GM12878 (cell line): ENCODE results near the gene IRAK2. TPM values are rescaled to one million over a fixed set of nuclear protein-coding genes. Genes with fewer than 3 reads are reported as not detected.

Source experiments
- ATAC-seq: fragments of 200-7000 bp; cut with Tn5 transposase; 3 replicates; pipeline ENCODE4 v1.9.1; 2020; ENCODE audit warnings: mild to moderate bottlenecking, moderate library complexity
- BruUV-seq: library from RNA; stranded (reverse); fragments of 400-500 nt; replicated peaks from 2 replicates; lab custom pipeline; 2021; lab: Mats Ljungman, UMichigan
- CTCF ChIA-PET: fragments of 300-600 bp; sonication (Branson Sonifier 250); formaldehyde crosslinking; extraction: SDS; loops from one replicate; lab custom pipeline; 2021; ENCODE audit warnings: inconsistent platforms; lab: Yijun Ruan, JAX
- POLR2A ChIA-PET: fragments of 350-600 bp; formaldehyde crosslinking; extraction: SDS; loops from one replicate; lab custom pipeline; 2021; ENCODE audit warnings: inconsistent platforms; lab: Charles Lee
- RAD21 ChIA-PET: fragments of 300-600 bp; sonication (Branson Sonifier 250); formaldehyde crosslinking; loops from one replicate; lab custom pipeline; 2023; ENCODE audit warnings: antibody characterized with exemption; ENCODE audit not compliant: unreplicated experiment; lab: Charles Lee
- SMC1A ChIA-PET: fragments of 300-600 bp; sonication (Branson Sonifier 250); formaldehyde crosslinking; loops from one replicate; lab custom pipeline; 2023; ENCODE audit not compliant: unreplicated experiment, uncharacterized antibody; lab: Charles Lee
- DNase-seq: peaks from one replicate; pipeline ENCODE4 v3.0.0-alpha.2; 2011; ENCODE audit warnings: low read depth, low spot score
- FAIRE-seq: peaks from 3 replicates; lab custom pipeline; 2011; peaks lifted over from hg19 to GRCh38; lab: Jason Lieb, UNC
- H2AFZ ChIP-seq: 2 replicates; pipeline ENCODE4 v1.6.0; 2011; ENCODE audit warnings: low read depth, low read length, control low read depth; ENCODE audit not compliant: control insufficient read depth
- H3K27ac ChIP-seq: 2 replicates; pipeline ENCODE4 v1.5.1; 2011; ENCODE audit warnings: control low read depth; ENCODE audit not compliant: control insufficient read depth, insufficient read depth
- H3K27me3 ChIP-seq, 2 experiments: replicated peaks in 1 of 2; 2 replicates each; pipeline versions ENCODE4 v1.6.0 to v1.6.1; 2011; ENCODE audit warnings: low read length in 1 of 2; ENCODE audit not compliant: control insufficient read depth in 2 of 2, insufficient read depth in 2 of 2
- H3K36me3 ChIP-seq, 2 experiments: 2 replicates each; pipeline ENCODE4 v1.5.1; 2011; ENCODE audit warnings: low read length in 1 of 2; ENCODE audit not compliant: control insufficient read depth in 2 of 2, insufficient read depth in 2 of 2
- H3K4me1 ChIP-seq: 2 replicates; pipeline ENCODE4 v1.6.1; 2011; ENCODE audit warnings: mild to moderate bottlenecking, low read length, moderate library complexity, mixed read lengths; ENCODE audit not compliant: control insufficient read depth, insufficient read depth
- H3K4me2 ChIP-seq: 2 replicates; pipeline ENCODE4 v1.6.0; 2011; ENCODE audit warnings: control low read depth; ENCODE audit not compliant: control insufficient read depth, insufficient read depth
- H3K4me3 ChIP-seq: fragments of 200-600 bp; sonication (generic); 2 replicates; pipeline ENCODE4 v1.5.1; 2016
- H3K79me2 ChIP-seq: 2 replicates; pipeline ENCODE4 v1.6.0; 2011; ENCODE audit warnings: low read length; ENCODE audit not compliant: control insufficient read depth, insufficient read depth
- H3K9ac ChIP-seq: 2 replicates; pipeline ENCODE4 v1.8.0; 2011; ENCODE audit warnings: low read length, control low read depth, mixed read lengths; ENCODE audit not compliant: control insufficient read depth, insufficient read depth
- H3K9me3 ChIP-seq: replicated peaks from 3 replicates; pipeline ENCODE4 v1.5.1; 2011; ENCODE audit warnings: mild to moderate bottlenecking, low read length; ENCODE audit not compliant: control insufficient read depth, insufficient read depth
- H4K20me1 ChIP-seq: 2 replicates; pipeline ENCODE4 v1.6.0; 2011; ENCODE audit not compliant: control insufficient read depth, insufficient read depth
- ATF2 ChIP-seq: IDR thresholded peaks from 2 replicates; pipeline ENCODE4 v1.6.1; 2012; ENCODE audit warnings: low read length, inconsistent platforms
- ATF7 ChIP-seq: fragments of 450-650 bp; IDR thresholded peaks from 2 replicates; pipeline ENCODE4 v1.6.1; 2016; ENCODE audit warnings: low read depth, mild to moderate bottlenecking
- BCL11A ChIP-seq: IDR thresholded peaks from 2 replicates; pipeline ENCODE4 v1.6.1; 2011; ENCODE audit warnings: low read depth, low read length
- BHLHE40 ChIP-seq, 2 experiments: fragments of 450-650 bp in 1 of 2; IDR thresholded peaks; 2 replicates each; pipeline ENCODE4 v1.6.1; 2011 to 2017; ENCODE audit warnings: low read depth in 2 of 2, borderline replicate concordance in 1 of 2, improper control_type of control experiment in 1 of 2, low read length in 1 of 2, mild to moderate bottlenecking in 1 of 2
- CBX5 ChIP-seq: sonication (generic); IDR thresholded peaks from 2 replicates; pipeline ENCODE4 v1.6.1; 2016; ENCODE audit warnings: low read depth, moderate library complexity, mild to moderate bottlenecking, inconsistent platforms
- CEBPB ChIP-seq, 2 experiments: fragments of 150-350 bp in 1 of 2; IDR thresholded peaks; 2 replicates each; pipeline ENCODE4 v1.6.1; 2012 to 2014; ENCODE audit warnings: low read depth in 2 of 2, low read length in 2 of 2, borderline replicate concordance in 1 of 2, inconsistent platforms in 1 of 2
- CREB1 ChIP-seq: IDR thresholded peaks from 2 replicates; pipeline ENCODE4 v1.6.1; 2012; ENCODE audit warnings: low read depth, mild to moderate bottlenecking, inconsistent platforms
- CREM ChIP-seq: IDR thresholded peaks from 2 replicates; pipeline ENCODE4 v1.6.1; 2014; ENCODE audit warnings: antibody characterized with exemption, low read depth
- EED ChIP-seq: sonication (generic); IDR thresholded peaks from 2 replicates; pipeline ENCODE4 v1.6.1; 2016; ENCODE audit warnings: antibody characterized with exemption, low read depth
- FOXK2 ChIP-seq: fragments of 450-650 bp; IDR thresholded peaks from 2 replicates; pipeline ENCODE4 v1.6.1; 2017; ENCODE audit warnings: mild to moderate bottlenecking, moderate library complexity
- FOXM1 ChIP-seq: IDR thresholded peaks from 2 replicates; pipeline ENCODE4 v1.6.1; 2012; ENCODE audit warnings: low read depth, mild to moderate bottlenecking, inconsistent platforms, low read length, moderate library complexity
- GATAD2B ChIP-seq: fragments of 450-650 bp; conservative IDR thresholded peaks from 2 replicates; pipeline ENCODE4 v1.6.1; 2017; ENCODE audit warnings: low read depth, mild to moderate bottlenecking, moderate library complexity
- HDAC2 ChIP-seq: fragments of 200-600 bp; sonication (generic); IDR thresholded peaks from 2 replicates; pipeline ENCODE4 v1.6.1; 2017
- IKZF1 ChIP-seq: fragments of 450-650 bp; conservative IDR thresholded peaks from 2 replicates; pipeline ENCODE4 v1.6.1; 2017; ENCODE audit warnings: antibody characterized with exemption, mild to moderate bottlenecking
- IKZF2 ChIP-seq, 2 experiments: fragments of 450-650 bp; IDR thresholded peaks; 2 replicates each; pipeline ENCODE4 v1.6.1; 2017; ENCODE audit warnings: mild to moderate bottlenecking in 2 of 2, moderate library complexity in 2 of 2
- MTA3 ChIP-seq: IDR thresholded peaks from 2 replicates; pipeline ENCODE4 v1.6.1; 2012; ENCODE audit warnings: low read length, inconsistent platforms, borderline replicate concordance
- NRF1 ChIP-seq: conservative IDR thresholded peaks from 2 replicates; pipeline ENCODE4 v1.6.1; 2011; ENCODE audit warnings: mild to moderate bottlenecking, low read depth, low read length, improper control_type of control experiment
- RELB ChIP-seq: fragments of 450-650 bp; IDR thresholded peaks from 2 replicates; pipeline ENCODE4 v1.6.1; 2017; ENCODE audit warnings: low read depth, mild to moderate bottlenecking, moderate library complexity
- RUNX3 ChIP-seq: IDR thresholded peaks from 2 replicates; pipeline ENCODE4 v1.6.1; 2012; ENCODE audit warnings: low read length, inconsistent platforms
- ZNF622 ChIP-seq: fragments of 450-650 bp; IDR thresholded peaks from 2 replicates; pipeline ENCODE4 v1.6.1; 2017; ENCODE audit warnings: mild to moderate bottlenecking, inconsistent platforms
- ZSCAN29 ChIP-seq: fragments of 450-650 bp; IDR thresholded peaks from 2 replicates; pipeline ENCODE4 v1.6.1; 2017; ENCODE audit warnings: mild to moderate bottlenecking, moderate library complexity
- WGBS: methylation state at CpG from one replicate; pipeline ENCODE4 v1.1.6; 2016; ENCODE audit warnings: low lambda C conversion rate; ENCODE audit not compliant: insufficient replicate concordance, insufficient coverage; ENCODE audit errors: missing lambda C conversion rate; 5-methylcytosine and 5-hydroxymethylcytosine counted together
- in situ Hi-C: fragments of 300-500 bp; cut with MboI; formaldehyde crosslinking; loops from 9 replicates; pipeline ENCODE4 v1.14.3; 2018; ENCODE audit warnings: mixed read lengths
- intact Hi-C: fragments of 100-400 bp; cut with micrococcal nuclease; formaldehyde crosslinking; loops from one replicate; pipeline ENCODE4 v1.14.2; 2022; ENCODE audit not compliant: unreplicated experiment
- polyA plus RNA-seq, 11 experiments: library from polyadenylated mRNA; depleted of rRNA in 4 of 11; unstranded in 6 of 11; stranded (reverse) in 5 of 11; fragments of >200 nt; fragmentation: Nextera tagmentation in 4 of 11; fragmentation: Illumina TruSeq in 1 of 11; extraction: Ambion mirVana in 4 of 11; extraction: Trizol in 1 of 11; gene quantifications; 1 replicate in 1 of 11; 2 replicates in 10 of 11; pipeline versions ENCODE4 v1.2.1 to v1.2.3, GENCODE V29; 2011 to 2016; ENCODE audit warnings: inconsistent platforms in 2 of 11, missing spikeins in 2 of 11, low read depth in 1 of 11
- total RNA-seq, 4 experiments: library from RNA; depleted of rRNA in 3 of 4; stranded (reverse); fragments of >200 nt in 3 of 4; fragmentation: Illumina TruSeq in 1 of 4; extraction: Trizol in 1 of 4; gene quantifications; 2 replicates each; pipeline versions ENCODE4 v1.2.1 to v1.2.3, GENCODE V29; 2013 to 2021

IRAK2 gene
- total and polyA plus RNA-seq, 10 of the 15 experiments (the other 5 are each of a cell fraction or from before 2014, with no cell fraction given), result 0.48 to 5.7 (median 4.5) TPM

GRCh38 chr3:10173926-10174435 lies 9.3 kb downstream of the IRAK2 start:
- WGBS, result 6% methylated on average over 6 of the region's 6 CpGs
- H3K4me2 ChIP-seq, result peak overlapping the region; percentile 39; the same call in 1 of the 2 replicates
- no peaks in the 10 kb centered on the region for H3K36me3 ChIP-seq
- H3K4me1 ChIP-seq, result peaks cover 18% of the 10 kb centered on the region
- in situ Hi-C loops (no loop called here), intact Hi-C loops (no loop called here)
- no peak for DNase-seq
- H4K20me1 ChIP-seq, result no peaks in the 10 kb centered on the region
- peak overlapping the region; percentile 45; the same call in 1 of the 2 replicates for H2AFZ ChIP-seq
- no peak for FAIRE-seq
- POLR2A ChIA-PET, result interaction anchor here (0.6 to 0.8 kb wide), 3 partner anchors 8 to 32 kb away, joined by 3 read pairs; no protein-coding TSS in a partner anchor
- no TSS peak for BruUV-seq
- no peaks in the 10 kb centered on the region; the same call in 2 of the 3 replicates for H3K9me3 ChIP-seq
- no peak overlapping the region for H3K4me3 ChIP-seq
- RAD21 ChIA-PET, result interaction anchor here (1.4 to 2.5 kb wide), 3 partner anchors 13 to 19 kb away, joined by 6 to 10 read pairs (median 6); no protein-coding TSS in a partner anchor
- SMC1A ChIA-PET, result interaction anchor here (0.7 to 2.6 kb wide), 6 partner anchors 16 to 50 kb away, joined by 3 to 15 read pairs (median 6); no protein-coding TSS in a partner anchor
- H3K79me2 ChIP-seq, result no peaks in the 10 kb centered on the region; the same call in 1 of the 2 replicates
- CTCF ChIA-PET, result interaction anchor here (0.9 to 1.2 kb wide), 5 partner anchors 9 to 23 kb away, joined by 3 to 6 read pairs (median 4); partner anchors contain the start of gene IRAK2
- ATAC-seq, result peak; percentile 52
- H3K9ac ChIP-seq, result no peak overlapping the region
- no peaks in the 10 kb centered on the region for H3K27me3 ChIP-seq
- no peak overlapping the region for H3K27ac ChIP-seq
- peak; percentile 89 for TF ChIP-seq ATF7
- 0 out of 2 replicates have a peak, but pooled peaks have one; percentile 16 for TF ChIP-seq FOXM1
- no peak for TF ChIP-seq HDAC2
- peak; percentile 71 for TF ChIP-seq RELB
- TF ChIP-seq ZSCAN29, result no peak
- 0 out of 2 replicates have a peak, but pooled peaks have one; percentile 31 for TF ChIP-seq BCL11A
- peak; percentile 63 to 67; a peak in 3 of 4 replicates for TF ChIP-seq IKZF2 (IDR thresholded peaks at IDR 0.05)
- TF ChIP-seq GATAD2B, result 0 out of 2 replicates have a peak, but pooled peaks have one; percentile 28
- TF ChIP-seq MTA3, result 0 out of 2 replicates have a peak, but pooled peaks have one; percentile 40
- no peak for TF ChIP-seq CBX5
- TF ChIP-seq NRF1, result no peak
- TF ChIP-seq BHLHE40 (IDR thresholded peaks at IDR 0.05; ENCODE audit: borderline replicate concordance in 1 of 2, low read depth in 2 of 2, low read length in 1 of 2), result peak in 1 of 2 experiments; percentile 11; a peak in 1 of 4 replicates
- TF ChIP-seq RUNX3, result peak; percentile 68
- 0 out of 2 replicates have a peak, but pooled peaks have one; percentile 17 for TF ChIP-seq CREB1
- peak; percentile 14; the same call in 1 of the 2 replicates for TF ChIP-seq CREM
- peak in 1 of 2 experiments; percentile 31; a peak in 1 of 4 replicates for TF ChIP-seq CEBPB (IDR thresholded peaks at IDR 0.05; ENCODE audit: borderline replicate concordance in 1 of 2, low read depth in 2 of 2, low read length in 2 of 2)
- no peak for TF ChIP-seq FOXK2
- TF ChIP-seq ATF2, result peak; percentile 73
- peak; percentile 80 for TF ChIP-seq EED
- peak; percentile 76 for TF ChIP-seq IKZF1
- no peak for TF ChIP-seq ZNF622
